WTC11 (cell line): ENCODE data around the gene SKOR2.

Experiments
- ATF3 ChIP-seq: sonication (generic); formaldehyde crosslinking; conservative IDR thresholded peaks from 2 replicates; pipeline ENCODE4 v1.8.1; 2022; ENCODE audit warnings: mild to moderate bottlenecking, missing genetic modification reagents
- ATF6 ChIP-seq: sonication (generic); formaldehyde crosslinking; IDR thresholded peaks from 2 replicates; pipeline ENCODE4 v1.8.1; 2023; ENCODE audit warnings: mild to moderate bottlenecking, missing genetic modification reagents
- CTCF ChIP-seq: fragments of 200-600 bp; IDR thresholded peaks from 2 replicates; pipeline ENCODE4 v1.8.0; 2022; ENCODE audit warnings: antibody characterized with exemption
- FOXJ3 ChIP-seq: sonication (generic); formaldehyde crosslinking; IDR thresholded peaks from 2 replicates; pipeline ENCODE4 v1.9.0; 2021; ENCODE audit warnings: missing genetic modification reagents, mild to moderate bottlenecking, borderline replicate concordance
- IRF2 ChIP-seq: sonication (generic); formaldehyde crosslinking; IDR thresholded peaks from 2 replicates; pipeline ENCODE4 v1.8.0; 2022; ENCODE audit warnings: low read depth, missing genetic modification reagents, borderline replicate concordance
- MYBL2 ChIP-seq: sonication (generic); formaldehyde crosslinking; IDR thresholded peaks from 2 replicates; pipeline ENCODE4 v1.8.1; 2023; ENCODE audit warnings: mild to moderate bottlenecking, moderate library complexity, missing genetic modification reagents
- SP1 ChIP-seq: sonication (generic); formaldehyde crosslinking; conservative IDR thresholded peaks from 2 replicates; pipeline ENCODE4 v1.8.1; 2022; ENCODE audit warnings: missing genetic modification reagents
- USF2 ChIP-seq: sonication (generic); formaldehyde crosslinking; IDR thresholded peaks from 2 replicates; pipeline ENCODE4 v1.8.1; 2023; ENCODE audit warnings: mild to moderate bottlenecking, missing genetic modification reagents, moderate library complexity
- ZBTB21 ChIP-seq: sonication (generic); formaldehyde crosslinking; IDR thresholded peaks from 2 replicates; pipeline ENCODE4 v1.8.1; 2023; ENCODE audit warnings: mild to moderate bottlenecking, missing genetic modification reagents, borderline replicate concordance
- ZNF281 ChIP-seq: sonication (generic); formaldehyde crosslinking; IDR thresholded peaks from 2 replicates; pipeline ENCODE4 v1.8.0; 2023; ENCODE audit warnings: mild to moderate bottlenecking, missing genetic modification reagents
- ZNF416 ChIP-seq: fragments of 250-450 bp; sonication (Bioruptor Pico); IDR thresholded peaks from 2 replicates; pipeline ENCODE4 v1.9.0; 2021; ENCODE audit warnings: mild to moderate bottlenecking, inconsistent platforms
- ZSCAN18 ChIP-seq: fragments of 250-450 bp; sonication (Bioruptor Pico); IDR thresholded peaks from 2 replicates; pipeline ENCODE4 v2.1.2; 2022; ENCODE audit warnings: mild to moderate bottlenecking, moderate library complexity

- TF ChIP-seq MYBL2 (CRISPR knock-in tag), result no peak
- no peak for TF ChIP-seq CTCF
- no peak for TF ChIP-seq ATF3
- TF ChIP-seq ZNF416 (CRISPR knock-in tag), result no peak
- TF ChIP-seq SP1 (CRISPR knock-in tag), result no peak
- TF ChIP-seq FOXJ3 (CRISPR knock-in tag), result no peak
- TF ChIP-seq ZNF281 (CRISPR knock-in tag), result no peak
- TF ChIP-seq ZBTB21 (CRISPR knock-in tag), result no peak
- TF ChIP-seq USF2 (CRISPR knock-in tag), result no peak
- TF ChIP-seq ZSCAN18 (CRISPR knock-in tag), result no peak
- no peak for TF ChIP-seq ATF6 (CRISPR knock-in tag)
- no peak for TF ChIP-seq IRF2 (CRISPR knock-in tag)
Observed at GRCh38 chr18:47287911-47288585, 36.6 kb upstream of the SKOR2 start.
